ENCODE data around the gene SLC37A1.

SLC37A1 gene

DNA sequence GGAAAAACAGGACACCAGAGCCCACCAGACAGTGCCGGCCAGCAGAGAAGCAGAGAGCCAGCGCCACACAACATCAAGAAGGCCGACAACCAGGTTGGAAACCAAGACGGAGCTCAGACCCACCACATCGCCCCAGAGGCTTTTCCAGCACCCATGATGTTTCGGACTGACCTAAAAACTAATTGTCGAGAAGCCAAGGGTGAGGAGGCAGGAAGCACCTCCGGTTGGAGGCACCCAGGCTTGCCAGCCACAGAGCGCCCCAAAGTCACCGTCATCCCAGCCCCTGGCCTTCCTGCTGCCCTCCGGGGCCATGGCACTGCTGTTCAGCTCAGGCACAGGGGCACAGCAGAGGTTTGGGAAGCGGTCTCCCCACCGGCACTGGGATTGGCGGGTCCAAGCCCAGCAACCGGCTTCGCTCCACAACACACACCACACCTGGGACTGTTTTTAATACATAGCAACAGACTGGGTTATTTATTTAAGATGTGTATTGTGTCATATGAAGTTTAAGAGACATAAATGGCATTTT, 67.2 kb downstream of the SLC37A1 start:
- DNase-seq, result no peak

DNA sequence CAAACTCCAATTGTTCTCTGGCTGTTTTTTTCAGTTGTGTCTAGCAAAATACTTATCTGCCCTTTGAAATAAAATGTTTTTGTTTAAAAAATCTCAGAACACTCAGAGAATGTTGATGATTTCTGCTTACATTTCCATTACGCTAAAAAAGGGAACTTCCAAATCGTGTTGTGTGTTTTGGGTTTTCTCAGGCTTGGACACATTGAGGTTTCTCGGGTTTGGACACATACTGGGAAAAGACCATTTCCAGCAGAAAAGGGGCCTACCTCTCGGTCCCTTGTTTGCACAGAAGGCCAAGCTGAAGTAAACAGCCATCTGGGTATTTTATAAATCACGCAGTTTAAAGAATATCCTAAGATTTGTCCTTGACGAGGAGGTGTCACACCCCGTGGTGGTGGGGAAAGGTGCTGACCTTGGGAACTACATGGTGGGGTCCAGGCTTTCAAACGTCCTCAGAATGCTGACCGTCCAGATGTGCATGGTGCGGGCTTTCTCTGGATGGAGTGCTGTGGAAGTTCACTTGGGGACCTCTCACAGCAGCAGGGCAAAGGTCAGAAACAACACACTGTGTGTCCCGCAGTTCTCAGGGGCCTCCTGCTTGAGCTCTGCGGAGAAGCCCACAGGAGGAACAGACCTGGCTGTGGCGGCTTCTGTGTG, 67.8 kb downstream of the SLC37A1 start:
- DNase-seq, result no peak

DNA sequence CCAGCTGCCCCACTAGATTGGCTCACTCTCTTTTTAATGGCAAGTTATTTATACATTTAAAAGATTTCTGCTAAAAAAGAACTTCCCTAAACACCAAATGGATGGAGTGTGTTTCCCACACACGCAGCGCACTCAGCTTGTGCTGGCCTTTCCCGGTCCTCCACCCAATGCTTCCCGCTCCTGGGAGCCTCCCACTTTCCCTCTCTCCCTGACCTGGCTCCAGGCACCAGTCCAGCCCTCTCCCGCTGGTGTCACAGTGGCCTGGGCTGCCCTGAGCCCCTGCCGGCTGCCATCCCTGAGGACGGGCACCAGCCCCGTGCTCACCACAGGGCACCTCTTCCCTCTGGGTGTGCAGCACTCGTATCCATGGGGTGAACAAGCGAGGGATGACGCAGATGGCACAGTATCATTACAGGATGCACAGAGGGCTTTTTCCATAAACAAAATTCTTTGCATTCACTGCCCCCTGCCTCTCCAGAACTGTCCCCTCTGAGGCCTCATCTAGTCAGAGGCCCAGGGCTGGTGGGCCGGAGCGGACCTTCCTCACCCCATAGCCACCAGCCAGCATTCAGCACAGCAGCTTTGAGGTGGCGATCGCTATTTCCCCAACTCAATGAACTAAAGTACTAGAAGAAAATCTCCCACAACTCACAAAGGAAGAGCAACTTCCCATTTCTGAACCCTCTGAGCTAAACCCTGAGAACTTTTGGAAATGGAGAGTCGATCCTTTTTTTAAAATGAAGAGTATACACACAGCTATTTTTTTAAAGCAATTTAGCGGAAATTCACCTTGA, 68.5 kb downstream of the SLC37A1 start:
- DNase-seq, result no peak

DNA sequence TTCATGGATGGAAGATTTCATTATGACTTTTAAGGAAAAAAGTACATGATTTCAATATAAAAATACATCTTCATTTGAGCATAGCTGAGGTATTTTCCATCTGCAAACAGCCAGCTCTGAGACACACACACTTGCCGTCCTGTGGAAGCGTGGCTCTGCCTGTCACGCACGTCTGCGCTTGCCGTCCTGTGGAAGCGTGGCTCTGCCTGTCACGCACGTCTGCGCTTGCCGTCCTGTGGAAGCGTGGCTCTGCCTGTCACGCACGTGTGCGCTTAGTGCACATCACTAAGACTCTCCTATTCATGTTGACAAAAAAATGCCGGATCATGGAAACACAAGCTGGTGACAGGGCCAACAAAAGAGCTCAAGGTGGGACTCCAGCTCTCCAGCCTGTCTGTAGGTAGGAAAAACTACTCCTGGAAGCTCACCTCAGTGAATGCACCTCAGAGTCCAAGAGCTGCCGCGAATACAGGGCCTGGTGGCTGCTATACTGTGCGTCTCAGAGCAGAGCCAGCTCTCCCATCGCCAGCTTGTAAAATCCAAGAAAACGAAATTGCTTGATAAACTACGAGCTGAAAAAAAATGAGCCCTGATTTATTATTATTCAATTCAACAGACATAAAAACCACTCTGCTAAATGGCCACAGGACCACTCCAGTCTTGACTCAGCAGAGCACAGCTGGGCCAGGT, 69.3 kb downstream of the SLC37A1 start:
- DNase-seq, result no peak

DNA sequence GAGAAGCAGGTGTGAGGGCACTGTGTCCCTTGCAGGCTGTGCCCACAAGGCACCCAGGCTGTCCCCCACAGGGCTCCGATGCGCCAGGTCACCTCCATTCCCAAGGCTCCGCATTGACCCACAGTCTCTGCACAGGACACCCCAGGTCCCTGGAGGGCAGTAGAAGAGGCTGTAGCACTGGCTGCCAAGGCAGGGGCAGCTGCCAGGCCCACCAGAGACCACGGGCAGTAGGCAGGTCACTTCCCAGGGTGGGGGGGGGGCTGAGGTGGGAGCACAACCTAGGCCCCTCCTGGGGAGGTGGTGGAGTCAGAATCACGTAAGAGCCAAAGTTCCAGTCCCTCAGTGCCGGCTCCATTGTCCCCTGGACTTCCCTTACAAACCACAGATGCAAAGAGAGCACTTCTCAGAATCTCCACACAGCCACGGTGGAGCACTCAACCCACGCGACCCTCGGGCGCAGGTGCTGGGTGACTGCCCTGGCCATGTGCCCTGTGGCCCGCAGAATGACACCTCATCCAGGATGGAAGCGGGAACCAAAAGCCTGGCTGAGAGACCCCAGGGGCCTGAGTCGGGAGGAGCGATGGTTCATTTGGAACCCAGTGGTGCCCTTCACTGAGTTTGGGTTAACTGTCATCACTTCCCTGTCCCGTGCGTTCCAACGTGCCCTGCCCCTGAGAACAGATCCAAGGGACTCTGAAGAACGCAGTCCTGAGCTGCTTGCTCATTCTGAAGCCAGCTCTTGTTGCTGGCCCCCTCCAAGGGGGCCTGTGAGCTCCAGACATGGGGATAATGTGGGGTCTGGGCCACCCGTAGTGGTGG, 70.0 kb downstream of the SLC37A1 start:
- no peak for DNase-seq

DNA sequence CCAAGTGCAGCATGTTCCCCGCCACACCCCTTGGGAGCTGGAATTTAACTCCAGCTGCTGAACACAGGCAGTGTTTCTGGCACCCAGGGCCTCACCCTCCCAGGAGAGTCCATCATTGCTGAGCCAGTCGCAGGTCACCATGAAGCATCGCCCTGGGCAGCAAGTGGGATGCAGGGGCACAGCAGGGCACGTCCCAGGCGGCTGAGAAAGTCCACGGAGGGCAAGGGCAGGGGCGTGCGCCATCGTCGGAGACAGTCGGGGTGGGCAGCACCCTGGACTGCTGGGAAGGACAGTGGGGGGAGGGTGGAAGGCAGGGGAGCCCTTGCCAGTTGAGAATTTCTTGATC, 70.6 kb downstream of the SLC37A1 start:
- DNase-seq, result no peak

DNA sequence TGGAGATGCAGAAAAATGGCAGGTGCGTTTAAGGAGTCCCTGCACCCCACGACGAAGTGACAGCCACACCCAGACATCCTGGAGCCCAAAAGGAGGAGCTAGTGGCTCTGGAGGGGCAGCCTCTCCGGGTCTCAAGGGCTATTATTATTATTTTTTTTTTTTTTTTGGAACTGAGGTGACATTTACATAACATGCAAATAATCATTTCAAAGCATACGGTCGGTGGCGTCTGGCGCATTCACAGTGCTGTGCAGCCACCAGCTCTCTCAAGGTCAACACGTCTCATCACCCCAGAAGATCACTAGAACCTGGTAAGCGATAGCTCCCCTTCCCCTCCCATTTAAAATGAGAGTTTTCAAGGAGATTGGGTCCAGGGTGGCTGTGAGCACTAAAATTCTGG, 72.2 kb downstream of the SLC37A1 start:
- no peak for DNase-seq

DNA sequence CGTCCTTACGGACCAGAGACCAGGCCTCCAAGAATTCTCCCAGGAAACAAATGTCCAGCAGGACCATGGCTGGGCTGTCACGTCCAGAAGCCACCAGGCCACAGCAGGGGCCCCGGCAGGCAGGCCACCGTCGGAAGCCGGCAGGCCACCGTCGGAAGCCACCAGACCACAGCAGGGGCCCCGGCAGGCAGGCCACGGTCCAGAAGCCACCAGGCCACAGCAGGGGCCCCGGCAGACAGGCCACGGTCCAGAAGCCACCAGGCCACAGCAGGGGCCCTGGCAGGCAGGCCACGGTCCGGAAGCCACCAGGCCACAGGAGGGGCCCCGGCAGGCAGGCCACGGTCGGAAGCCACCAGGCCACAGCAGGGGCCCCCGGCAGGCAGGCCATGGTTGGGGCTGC, 72.8 kb downstream of the SLC37A1 start:
- DNase-seq, result no peak

DNA sequence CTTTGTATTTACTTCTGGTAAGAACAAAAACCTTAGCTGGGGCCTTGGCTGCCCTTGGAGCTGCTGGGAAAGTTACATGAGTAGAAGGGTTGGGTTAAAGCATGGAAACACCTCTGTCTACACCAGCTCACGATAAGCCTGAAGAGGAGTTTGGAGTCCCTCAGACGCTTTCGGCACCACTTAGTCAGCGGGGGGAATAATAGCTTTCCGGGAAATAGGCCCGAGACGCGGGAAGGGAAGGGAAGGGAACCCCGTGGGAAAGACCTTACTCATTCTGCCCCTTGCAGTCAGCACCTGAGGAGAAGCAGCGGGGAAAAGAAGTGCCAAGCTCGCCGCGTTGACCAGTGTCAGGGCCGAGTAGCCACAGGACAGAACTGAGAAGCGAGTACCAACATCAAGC, 73.4 kb downstream of the SLC37A1 start:
- no peak for DNase-seq

DNA sequence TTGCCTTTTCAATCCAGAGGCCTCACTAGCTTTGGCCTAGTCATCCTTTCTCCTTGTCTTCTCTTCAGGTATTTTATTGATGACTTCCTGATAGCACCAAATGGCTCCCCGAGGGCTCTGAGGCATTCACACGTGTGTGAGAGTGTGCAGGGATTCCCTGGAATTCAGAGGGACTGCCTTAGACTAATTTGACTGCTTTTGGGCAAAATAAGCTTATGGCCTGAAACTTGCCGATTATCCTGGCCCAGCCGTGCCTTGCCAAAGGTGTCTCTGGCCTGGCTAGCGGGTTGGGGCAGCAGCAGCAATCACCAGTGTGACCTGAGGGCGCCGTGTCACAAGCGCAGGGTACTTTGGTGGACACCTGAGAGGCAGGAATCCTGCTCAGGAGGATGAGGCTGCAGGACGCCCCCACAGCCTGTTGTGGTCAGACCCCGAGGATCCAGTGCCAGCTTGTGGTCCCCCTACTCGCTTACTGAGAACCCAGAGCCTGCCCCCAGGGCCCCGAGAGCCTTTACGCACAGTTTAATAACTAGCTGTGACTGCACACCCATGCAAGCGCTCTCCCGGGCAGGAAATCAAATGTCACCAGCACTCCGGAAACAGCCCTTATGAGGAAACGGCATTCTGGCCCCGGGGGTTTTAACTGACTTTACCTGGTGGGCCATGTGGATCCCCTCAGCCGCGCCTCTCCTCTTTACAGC, 76.9 kb downstream of the SLC37A1 start:
- DNase-seq, result no peak

DNA sequence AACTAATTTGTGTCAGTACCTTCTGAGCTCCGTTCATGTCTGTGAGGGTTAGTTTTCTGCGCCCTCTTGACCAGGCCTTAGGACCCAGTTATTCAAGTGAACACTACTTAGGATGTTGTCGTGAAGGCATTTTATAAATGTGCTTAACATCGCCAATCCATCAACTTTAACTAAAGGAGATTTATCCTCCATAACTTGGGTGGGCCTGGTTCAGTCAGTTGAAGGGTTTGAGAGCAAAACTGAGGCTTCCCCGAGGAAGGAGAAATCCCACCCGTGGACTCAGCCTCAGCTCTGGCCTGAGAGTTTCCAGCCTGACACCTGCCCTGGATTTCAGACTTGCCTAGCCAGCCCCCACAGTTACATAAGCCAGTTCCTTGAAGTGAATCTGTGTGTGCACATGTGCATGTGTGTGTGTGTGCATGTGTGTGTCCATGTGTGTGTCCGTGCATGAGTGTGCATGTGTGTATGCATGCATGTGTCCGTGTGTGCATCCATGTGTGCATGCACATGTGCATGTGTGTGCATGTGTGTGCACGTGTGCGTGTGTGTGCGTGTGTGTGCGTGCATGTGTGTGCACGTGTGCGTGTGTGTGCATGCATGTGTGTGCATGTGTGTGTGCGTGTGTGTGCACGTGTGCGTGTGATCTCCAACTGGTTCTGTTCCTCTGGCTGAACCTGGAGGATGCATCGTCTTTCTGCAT, 77.7 kb downstream of the SLC37A1 start:
- no peak for DNase-seq

DNA sequence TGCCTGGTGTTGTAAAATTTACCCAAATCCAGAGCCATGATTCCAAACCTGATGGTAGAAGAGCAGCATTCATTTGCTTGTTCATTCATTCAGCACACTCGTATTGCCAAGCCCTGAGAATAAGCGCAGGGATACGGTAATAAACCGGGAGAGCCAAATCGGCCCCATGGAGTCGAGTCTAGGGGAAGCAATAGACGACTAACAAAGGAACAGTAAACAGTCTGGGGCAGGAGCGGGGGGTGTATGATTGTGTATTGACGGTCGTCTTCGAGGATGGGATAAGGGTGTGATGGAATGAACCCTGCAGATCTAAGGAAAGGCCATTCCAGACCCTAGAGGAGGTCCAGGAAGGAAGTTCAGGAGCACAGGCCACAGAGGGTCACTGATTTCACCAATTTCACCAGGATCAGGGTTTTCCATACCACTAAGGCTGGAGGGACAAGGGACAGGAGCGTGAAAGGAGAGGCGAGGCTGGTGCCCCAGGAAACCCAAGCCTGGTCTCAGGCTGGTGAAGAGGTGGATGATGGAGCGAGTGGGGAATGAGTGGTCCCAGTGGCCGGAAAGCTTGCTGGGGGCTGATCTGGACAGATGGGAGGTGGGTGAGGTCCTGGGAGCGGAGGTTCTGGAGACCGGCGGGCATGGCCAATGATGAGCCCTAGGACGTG, 78.6 kb downstream of the SLC37A1 start:
- DNase-seq, result no peak

DNA sequence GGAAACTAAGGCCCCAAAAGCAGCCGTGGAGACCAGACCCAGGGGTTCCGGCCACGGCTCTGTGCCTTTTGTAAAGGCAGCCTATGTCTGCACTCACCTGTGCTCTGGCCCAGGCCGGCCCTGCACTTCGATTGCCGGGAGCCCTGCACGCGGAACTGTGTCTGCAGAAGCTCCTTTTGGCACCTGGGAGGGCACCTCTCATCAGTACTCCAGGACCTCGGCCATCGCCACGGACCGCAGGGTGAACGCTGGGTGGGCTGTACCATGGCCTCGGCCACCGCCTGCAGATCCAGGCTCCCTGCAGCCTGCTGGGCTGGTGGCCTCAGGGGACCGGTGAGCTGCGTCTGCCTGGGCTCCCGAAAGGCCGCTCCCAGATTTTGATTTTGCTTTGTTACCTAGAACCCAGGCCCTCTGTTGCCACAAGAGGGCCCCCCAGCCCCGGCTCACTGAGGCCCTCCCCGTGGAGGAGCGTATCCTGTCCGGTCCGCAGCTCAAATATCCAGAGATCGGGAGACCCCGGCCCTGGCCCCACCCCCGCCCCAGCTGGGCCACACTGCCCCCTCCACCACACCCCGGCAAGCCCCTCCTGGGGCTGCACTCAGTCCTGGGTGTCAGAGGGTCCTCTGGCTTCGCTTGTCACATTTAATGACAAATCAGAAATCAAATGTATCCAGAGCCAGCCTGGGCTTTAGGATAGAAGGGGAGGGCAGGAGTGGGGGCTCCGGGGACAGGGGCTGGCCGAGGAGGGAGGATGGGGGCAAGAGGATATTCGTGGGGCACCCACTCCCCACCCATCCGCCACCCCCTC, 79.6 kb downstream of the SLC37A1 start:
- DNase-seq, result peak; percentile 9

DNA sequence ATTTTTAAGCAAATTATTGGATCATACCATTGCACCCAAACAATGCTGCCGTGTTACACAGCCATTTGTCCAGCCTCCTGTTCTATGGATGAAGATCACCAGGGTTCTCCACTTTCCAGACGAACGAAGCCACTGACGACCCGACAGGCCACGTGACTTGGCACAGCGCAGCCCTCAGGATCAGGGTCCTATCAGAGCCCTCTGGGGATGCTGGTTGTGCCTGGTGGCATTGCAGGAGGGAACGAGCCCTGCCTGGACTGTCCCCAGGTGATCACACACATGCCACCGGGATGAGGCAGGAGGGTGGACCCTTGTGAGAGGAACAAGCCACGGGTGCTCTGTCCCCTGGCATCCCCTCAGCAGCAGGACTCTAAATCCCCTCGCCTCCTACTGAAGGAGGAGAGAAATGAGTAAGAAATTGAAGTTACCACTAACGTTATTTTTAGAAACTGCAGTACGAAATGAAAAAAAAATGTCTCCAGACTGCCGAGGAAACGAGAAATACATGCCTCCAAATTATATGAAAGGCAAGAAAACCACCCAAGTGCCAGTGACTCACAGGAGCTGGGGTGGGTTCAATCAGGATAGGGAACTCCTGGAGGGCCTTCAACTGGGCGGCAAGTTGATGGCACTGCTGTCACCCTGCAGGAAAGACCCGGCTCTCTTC, 81.1 kb downstream of the SLC37A1 start:
- DNase-seq, result no peak

DNA sequence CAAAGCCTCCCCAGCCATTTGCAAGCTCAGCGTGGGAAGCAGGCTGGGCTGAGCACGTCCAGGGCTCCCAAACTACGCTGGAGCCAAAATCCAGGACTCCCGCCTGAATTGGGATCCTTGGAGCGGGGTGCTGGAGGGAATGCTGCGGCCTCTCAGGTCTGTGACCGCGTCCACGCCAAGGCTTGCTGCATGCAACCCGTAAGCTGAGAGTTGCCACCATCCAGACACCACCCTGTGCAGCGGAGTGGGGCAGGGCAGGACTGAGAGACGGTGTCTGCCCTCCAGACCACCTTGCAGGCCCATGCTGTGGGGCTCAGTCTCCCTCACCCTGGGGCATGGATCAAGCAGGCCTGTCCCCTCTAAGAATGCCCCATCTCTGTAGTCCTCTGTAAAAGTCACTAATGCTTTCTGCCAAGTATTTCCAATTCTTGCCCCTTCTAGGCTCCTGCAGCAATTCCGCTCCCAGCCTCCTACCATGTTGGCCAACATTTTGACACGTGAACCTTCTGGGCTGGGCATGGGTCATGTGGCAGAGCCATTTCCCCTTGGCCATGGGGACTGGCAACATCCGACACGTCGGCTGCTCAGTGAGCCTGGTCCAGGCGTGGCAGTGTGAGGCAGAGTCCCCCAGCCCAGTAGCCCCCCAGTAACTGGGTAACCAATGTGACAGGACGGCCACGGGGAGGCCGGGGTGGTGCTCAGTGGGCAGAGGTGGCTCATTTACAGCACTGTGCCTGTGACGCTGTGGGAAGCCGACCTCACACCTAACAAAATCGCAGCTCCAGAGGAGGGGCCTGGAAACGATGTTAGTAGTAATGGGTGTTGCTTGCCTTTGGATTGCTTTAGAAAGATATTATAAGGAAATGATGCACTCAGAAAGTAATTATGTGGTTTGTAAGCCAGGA, 81.9 kb downstream of the SLC37A1 start:
- no peak for DNase-seq

DNA sequence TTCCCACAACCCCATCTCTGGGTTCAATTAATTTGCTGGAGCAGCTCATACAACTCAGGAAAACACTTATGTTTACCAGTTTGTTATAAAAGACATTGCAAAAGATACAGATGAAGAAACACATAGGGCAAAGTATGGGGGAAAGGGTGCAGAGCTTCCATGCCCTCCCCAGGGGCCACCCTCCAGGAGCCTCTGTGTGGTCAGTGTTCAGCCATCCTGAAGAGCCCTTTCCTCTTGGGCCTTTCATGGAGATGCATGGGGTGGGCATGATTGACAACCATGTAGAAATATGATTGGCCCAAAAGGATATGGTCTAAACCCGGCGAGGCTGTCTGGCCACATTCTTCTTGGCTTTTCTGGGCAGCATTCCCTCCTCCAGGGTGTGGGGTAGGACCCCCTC, 83.0 kb downstream of the SLC37A1 start:
- DNase-seq, result no peak

DNA sequence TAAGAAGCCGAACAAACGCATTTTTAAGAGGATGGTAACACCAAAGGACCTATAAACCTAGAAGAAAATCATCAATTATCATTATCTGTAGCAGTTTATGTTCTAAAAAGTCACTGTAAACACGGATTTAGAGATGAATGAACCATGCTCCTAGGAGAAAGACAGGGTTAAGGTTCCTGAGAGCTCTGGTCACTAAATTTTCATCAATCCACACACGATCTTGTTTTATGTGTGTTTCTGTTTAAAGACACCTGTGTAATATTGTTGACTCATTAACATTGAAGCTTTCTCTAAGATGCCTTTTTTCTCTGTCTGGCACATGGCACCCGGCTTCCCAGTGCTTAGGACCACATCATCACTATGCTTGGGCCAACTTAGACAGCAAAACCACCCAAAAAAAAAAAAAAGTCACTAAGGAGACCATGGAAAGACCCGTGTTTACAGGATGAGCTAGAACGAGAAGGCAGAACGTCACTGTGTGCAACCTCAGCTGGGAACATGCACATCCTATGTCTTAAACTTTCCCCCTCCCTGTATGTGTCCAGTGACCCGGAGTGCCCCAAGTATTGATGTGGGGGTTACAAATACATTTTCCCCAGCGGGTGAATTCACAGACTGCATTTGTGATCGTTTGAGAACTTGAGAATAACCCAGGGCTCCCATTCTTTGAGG, 84.0 kb downstream of the SLC37A1 start:
- no peak for DNase-seq

DNA sequence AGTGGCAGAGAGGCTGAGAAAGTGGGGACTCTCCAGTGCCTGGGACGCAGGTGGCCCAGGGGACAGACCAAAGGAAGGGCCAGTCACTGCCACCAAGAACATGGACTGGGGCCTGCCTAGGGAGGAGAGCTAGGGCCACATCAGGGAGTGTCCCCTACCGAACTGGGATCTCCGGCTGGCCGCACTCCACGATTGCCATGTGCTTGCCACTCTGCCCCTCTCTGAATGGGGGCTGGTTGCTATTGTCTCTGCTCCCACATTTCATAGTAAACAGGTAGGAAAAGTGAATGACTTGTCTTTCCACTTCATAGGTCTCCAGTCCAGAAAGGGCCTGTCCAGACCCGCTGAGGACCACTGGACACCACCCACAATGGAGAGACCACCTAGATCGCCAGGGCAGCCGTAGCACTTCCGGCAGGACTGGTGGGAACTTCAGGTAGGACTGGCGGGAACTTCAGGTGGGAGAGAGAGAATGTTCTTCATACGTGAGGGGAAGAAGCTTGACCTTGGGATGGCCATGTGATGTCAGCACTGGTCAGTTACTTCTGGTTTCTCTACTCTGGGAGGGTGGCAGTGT, 84.6 kb downstream of the SLC37A1 start:
- no peak for DNase-seq

All from NCI-H524 treated with DMSO at 0.1 percent for 48 hours (cell line).